Erythroblast (primary cell): ENCODE results near the gene GPATCH2L.

Experiments used
- GATA1 ChIP-seq: IDR thresholded peaks from 2 replicates; pipeline ENCODE4 v1.6.1; 2011; ENCODE audit warnings: low read depth, mild to moderate bottlenecking, control low read depth, low read length, moderate library complexity
- POLR2A ChIP-seq: IDR thresholded peaks from 2 replicates; pipeline ENCODE4 v1.6.1; 2011; ENCODE audit warnings: mild to moderate bottlenecking, low read length

- no peak for TF ChIP-seq POLR2A
- TF ChIP-seq GATA1, result no peak
Measured at GRCh38 chr14:76163668-76164363, 12.1 kb downstream of the GPATCH2L start.
